IMR-90 (cell line): Measurements from ENCODE around the gene COMP. TPM values are rescaled to one million over a fixed set of nuclear protein-coding genes. Genes with fewer than 3 reads are reported as not detected.

Source experiments
- ATAC-seq: fragments of 200-7000 bp; cut with Tn5 transposase; 2 replicates; pipeline ENCODE4 v1.9.1; 2020; ENCODE audit warnings: low read depth, mild to moderate bottlenecking, moderate library complexity
- BruUV-seq: library from RNA; stranded (reverse); fragments of 400-500 nt; replicated peaks from 2 replicates; lab custom pipeline; 2021; lab: Mats Ljungman, UMichigan
- CTCF ChIA-PET: fragments of 300-600 bp; formaldehyde crosslinking; extraction: SDS; loops from one replicate; lab custom pipeline; 2021; ENCODE audit warnings: antibody characterized with exemption; lab: Yijun Ruan, JAX
- POLR2A ChIA-PET: fragments of 300-600 bp; sonication (Branson Sonifier 250); formaldehyde crosslinking; loops from one replicate; lab custom pipeline; 2022; ENCODE audit warnings: antibody characterized with exemption; ENCODE audit not compliant: unreplicated experiment; lab: Charles Lee
- DNase-seq: peaks from one replicate; pipeline ENCODE4 v3.0.0; 2013
- H2AFZ ChIP-seq: replicated peaks from 2 replicates; pipeline ENCODE3; 2013; ENCODE audit warnings: low read length, mild to moderate bottlenecking; ENCODE audit not compliant: poor library complexity
- H2AK5ac ChIP-seq: 2 replicates; pipeline ENCODE4 v1.6.1; 2013; ENCODE audit warnings: low read depth, low read length, inconsistent platforms
- H2AK9ac ChIP-seq: replicated peaks from 2 replicates; pipeline ENCODE3; 2013; ENCODE audit warnings: mild to moderate bottlenecking, low read depth, low read length, moderate library complexity; ENCODE audit not compliant: poor library complexity
- H2BK120ac ChIP-seq: 2 replicates; pipeline ENCODE4 v1.6.1; 2013; ENCODE audit warnings: low read depth, low read length, inconsistent platforms
- H2BK15ac ChIP-seq: 3 replicates; pipeline ENCODE4 v1.6.1; 2013; ENCODE audit warnings: low read depth, low read length, inconsistent platforms
- H2BK20ac ChIP-seq: 2 replicates; pipeline ENCODE4 v1.6.1; 2013; ENCODE audit warnings: low read depth, mild to moderate bottlenecking, inconsistent platforms, low read length, moderate library complexity
- H2BK5ac ChIP-seq: 2 replicates; pipeline ENCODE4 v1.6.1; 2013; ENCODE audit warnings: mild to moderate bottlenecking, low read depth, low read length, inconsistent platforms; ENCODE audit not compliant: poor library complexity, severe bottlenecking
- H3K14ac ChIP-seq: replicated peaks from 2 replicates; pipeline ENCODE4 v1.6.1; 2013; ENCODE audit warnings: low read depth, low read length, inconsistent platforms
- H3K18ac ChIP-seq: 2 replicates; pipeline ENCODE4 v1.6.1; 2013; ENCODE audit warnings: low read depth, low read length, control low read depth
- H3K23ac ChIP-seq: 2 replicates; pipeline ENCODE4 v1.6.1; 2013; ENCODE audit warnings: low read depth, low read length, inconsistent platforms
- H3K27ac ChIP-seq: 2 replicates; pipeline ENCODE4 v1.5.1; 2013; ENCODE audit warnings: mild to moderate bottlenecking, control low read depth, low read length; ENCODE audit not compliant: insufficient read depth
- H3K27me3 ChIP-seq: 2 replicates; pipeline ENCODE4 v1.6.1; 2013; ENCODE audit warnings: low read length; ENCODE audit not compliant: control insufficient read depth, insufficient read depth
- H3K36me3 ChIP-seq: 2 replicates; pipeline ENCODE4 v1.6.1; 2013; ENCODE audit warnings: low read length, mixed read lengths; ENCODE audit not compliant: control insufficient read depth, insufficient read depth
- H3K4ac ChIP-seq: 2 replicates; pipeline ENCODE4 v1.6.1; 2013; ENCODE audit warnings: low read depth, low read length, inconsistent platforms
- H3K4me1 ChIP-seq: 2 replicates; pipeline ENCODE4 v1.6.1; 2013; ENCODE audit warnings: low read length, mixed read lengths; ENCODE audit not compliant: control insufficient read depth, insufficient read depth
- H3K4me2 ChIP-seq: 2 replicates; pipeline ENCODE4 v1.6.1; 2013; ENCODE audit warnings: low read depth, mild to moderate bottlenecking, control low read depth, low read length, moderate library complexity
- H3K4me3 ChIP-seq: 2 replicates; pipeline ENCODE4 v1.5.1; 2013; ENCODE audit warnings: low read depth, mild to moderate bottlenecking, control low read depth, low read length, moderate library complexity; ENCODE audit not compliant: insufficient read depth
- H3K56ac ChIP-seq: 2 replicates; pipeline ENCODE4 v1.6.1; 2013; ENCODE audit warnings: low read length, inconsistent platforms; ENCODE audit not compliant: insufficient read depth; ENCODE audit errors: extremely low read depth
- H3K79me1 ChIP-seq, 2 experiments: 2 replicates each; pipeline ENCODE4 v1.6.1; 2013; ENCODE audit warnings: low read length in 2 of 2, inconsistent platforms in 1 of 2, low read depth in 1 of 2
- H3K9ac ChIP-seq: 2 replicates; pipeline ENCODE4 v1.6.1; 2013; ENCODE audit warnings: low read depth, low read length, control low read depth
- H3K9me1 ChIP-seq: 2 replicates; pipeline ENCODE4 v1.6.1; 2013; ENCODE audit warnings: low read length, inconsistent platforms; ENCODE audit not compliant: insufficient read depth
- H3K9me3 ChIP-seq: 2 replicates; pipeline ENCODE4 v1.6.1; 2013; ENCODE audit warnings: low read length; ENCODE audit not compliant: control insufficient read depth, insufficient read depth
- H4K20me1 ChIP-seq: 2 replicates; pipeline ENCODE4 v1.6.1; 2013; ENCODE audit warnings: low read length, inconsistent platforms; ENCODE audit not compliant: insufficient read depth
- H4K5ac ChIP-seq: 2 replicates; pipeline ENCODE4 v1.6.1; 2013; ENCODE audit warnings: mild to moderate bottlenecking, low read depth, low read length, control low read depth
- H4K8ac ChIP-seq, 2 experiments: 2 replicates each; pipeline ENCODE4 v1.6.1; 2013; ENCODE audit warnings: low read depth in 2 of 2, low read length in 2 of 2, control low read depth in 1 of 2, inconsistent platforms in 1 of 2
- H4K91ac ChIP-seq: 2 replicates; pipeline ENCODE4 v1.6.1; 2013; ENCODE audit warnings: low read depth, low read length, inconsistent platforms; ENCODE audit not compliant: insufficient read depth
- CHD1 ChIP-seq: IDR thresholded peaks from 2 replicates; pipeline ENCODE4 v1.6.1; 2012; ENCODE audit warnings: low read depth, low read length, improper control_type of control experiment
- RAD21 ChIP-seq: IDR thresholded peaks from 2 replicates; pipeline ENCODE4 v1.6.1; 2012; ENCODE audit warnings: low read length, improper control_type of control experiment
- RCOR1 ChIP-seq: IDR thresholded peaks from 2 replicates; pipeline ENCODE4 v1.6.1; 2012; ENCODE audit warnings: mild to moderate bottlenecking, low read length, improper control_type of control experiment; ENCODE audit not compliant: insufficient replicate concordance
- USF2 ChIP-seq: fragments of 150-350 bp; IDR thresholded peaks from 2 replicates; pipeline ENCODE4 v1.6.1; 2017; ENCODE audit warnings: mild to moderate bottlenecking, antibody characterized with exemption, low read length, low read depth
- WGBS, 2 experiments: methylation state at CpG; one replicate each; pipeline versions ENCODE4 v1.1.5 to v1.1.7; 2013; ENCODE audit warnings: missing lambda C conversion rate in 2 of 2; ENCODE audit not compliant: insufficient read length in 1 of 2; ENCODE audit errors: extremely low coverage in 2 of 2; 5-methylcytosine and 5-hydroxymethylcytosine counted together
- dilution Hi-C: fragments of 300-500 bp; cut with HindIII; formaldehyde crosslinking; loops from one replicate; pipeline ENCODE4 v1.14.3; 2018; ENCODE audit warnings: low sequenced_read_pairs; ENCODE audit not compliant: unreplicated experiment
- in situ Hi-C: fragments of 300-500 bp; cut with MboI; formaldehyde crosslinking; loops from 3 replicates; pipeline ENCODE4 v1.14.3; 2019; ENCODE audit warnings: low sequenced_read_pairs, inconsistent platforms, mixed read lengths
- intact Hi-C: fragments of 100-400 bp; cut with micrococcal nuclease; formaldehyde crosslinking; loops from 2 replicates; pipeline ENCODE4 v1.10.0; 2022
- polyA plus RNA-seq, 3 experiments: library from polyadenylated mRNA; depleted of rRNA; stranded (reverse); fragments of >200 nt; gene quantifications; 2 replicates each; pipeline ENCODE4 v1.2.3, GENCODE V29; 2012; ENCODE audit warnings: low replicate concordance in 1 of 3
- total RNA-seq: library from RNA; depleted of rRNA; stranded (reverse); fragments of >200 nt; gene quantifications from 2 replicates; pipeline ENCODE4 v1.2.3, GENCODE V29; 2012

COMP gene
- total and polyA plus RNA-seq, 2 of the 4 experiments (the other 2 are of a cell fraction) = under 0.01 to 0.43 TPM

DNA sequence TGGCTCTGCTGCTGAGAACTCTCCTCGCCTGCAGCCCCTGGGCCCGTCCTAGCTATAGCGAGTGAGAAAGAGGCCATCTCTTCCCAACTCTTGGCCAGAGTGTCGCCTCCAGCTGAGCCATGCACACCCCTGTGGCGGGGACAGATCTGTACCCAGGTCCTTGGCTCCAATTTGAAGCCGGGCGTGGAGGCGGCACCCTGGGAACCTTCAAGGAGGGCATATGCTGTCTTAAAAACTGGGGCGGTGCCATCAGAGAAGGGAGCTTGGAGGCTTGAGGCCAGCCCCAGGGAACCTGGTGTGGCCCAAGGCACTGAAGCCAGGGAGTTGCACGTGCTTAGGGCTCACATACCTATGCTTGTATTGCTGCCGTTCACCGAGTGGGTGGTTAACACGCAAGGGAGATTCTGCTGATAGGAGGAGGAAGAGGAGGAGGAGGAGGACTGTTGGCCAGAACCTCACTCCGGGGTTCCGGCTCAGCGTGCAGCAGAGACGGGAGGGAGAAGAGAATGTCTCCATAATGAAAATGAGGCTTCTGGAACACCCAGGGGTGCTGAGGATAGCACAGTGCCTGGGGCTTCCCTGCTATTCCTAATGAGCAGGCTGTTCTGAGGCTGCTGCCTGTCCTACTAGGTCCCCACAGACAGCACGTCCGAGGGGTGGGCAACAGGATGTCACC, 40.7 kb downstream of the COMP start:
- no peak for TF ChIP-seq RAD21
- TF ChIP-seq USF2 = no peak
- no peak for TF ChIP-seq CHD1
- no peak for TF ChIP-seq RCOR1
- BruUV-seq = no TSS peak
- no peak overlapping the region for H2BK20ac ChIP-seq
- H3K56ac ChIP-seq = no peak overlapping the region
- no peaks in the 10 kb centered on the region for H3K79me1 ChIP-seq
- no peaks in the 10 kb centered on the region for H3K9me3 ChIP-seq
- no peaks in the 10 kb centered on the region for H4K20me1 ChIP-seq
- no peak overlapping the region for H3K27ac ChIP-seq
- H2BK5ac ChIP-seq = no peak overlapping the region
- H3K36me3 ChIP-seq = peaks cover 12% of the 10 kb centered on the region; the same call in 1 of the 2 replicates
- H2AK9ac ChIP-seq = no peak overlapping the region
- no peak for DNase-seq
- H2BK120ac ChIP-seq = no peak overlapping the region
- H3K14ac ChIP-seq = no peak overlapping the region
- no peak overlapping the region for H2BK15ac ChIP-seq
- intact Hi-C loops = no loop called here
- H4K5ac ChIP-seq = no peak overlapping the region
- in situ Hi-C loops = no loop called here
- no peak overlapping the region for H3K23ac ChIP-seq
- H4K91ac ChIP-seq = no peak overlapping the region
- dilution Hi-C loops = no loop called here
- no peak overlapping the region for H3K4me2 ChIP-seq
- no peak for ATAC-seq
- no peak overlapping the region for H3K4me3 ChIP-seq
- no peak overlapping the region for H3K4ac ChIP-seq
- no peak overlapping the region for H2AK5ac ChIP-seq
- H3K18ac ChIP-seq = no peak overlapping the region
- H2AFZ ChIP-seq = no peak overlapping the region
- peaks cover 4% of the 10 kb centered on the region; the same call in 1 of the 2 replicates for H3K4me1 ChIP-seq
- no peak overlapping the region for H4K8ac ChIP-seq
- WGBS, 2 experiments = 87% methylated on average over 12 of the region's 19 CpGs; no CpG with 5 or more reads in 1 of the 2 experiments
- CTCF ChIA-PET = no interaction called here
- no peak overlapping the region for H3K9ac ChIP-seq
- POLR2A ChIA-PET = no interaction called here
- 0 out of 2 replicates have a peak, but pooled peaks cover 3% of the 10 kb centered on the region for H3K9me1 ChIP-seq
- H3K27me3 ChIP-seq = no peaks in the 10 kb centered on the region
